Stimulated activated CD4-positive, alpha-beta T cell treated with anti-CD3 and anti-CD28 coated beads, Interleukin-4, amount 100 ng/mL, for 1 hour (primary cell): ENCODE measurements around the gene THSD7B.
"Not testable (repeated sequence)": the region's sequence is repeated elsewhere in the genome, so short reads cannot be mapped to it uniquely, and the experiment has no call there.

Experiments used
- DNase-seq: peaks from one replicate; pipeline ENCODE4 v3.0.0-alpha.2; 2020

The THSD7B gene

GRCh38 chr2:136765256-136766072 is at the start of gene THSD7B:
Gene THSD7B (plus strand): TSS chr2:136765545. CDS start chr2:136882179, 116,634 bp downstream.
- no peak for DNase-seq

- DNase-seq = no peak
Observed at GRCh38 chr2:136718273-136718672, 47.1 kb upstream of the THSD7B start.

- DNase-seq = no peak
Observed at GRCh38 chr2:136727973-136728699, 37.2 kb upstream of the THSD7B start.

GRCh38 chr2:136736236-136736635 is 29.1 kb upstream of the THSD7B start:
- DNase-seq = no peak

- DNase-seq = no peak
Observed at GRCh38 chr2:136738044-136738443, 27.3 kb upstream of the THSD7B start.

- DNase-seq = no peak
Observed at GRCh38 chr2:136741471-136741870, 23.9 kb upstream of the THSD7B start.

- DNase-seq = no peak
Observed at GRCh38 chr2:136750065-136750464, 15.3 kb upstream of the THSD7B start.

- no peak for DNase-seq
Observed at GRCh38 chr2:136751406-136751805, 13.9 kb upstream of the THSD7B start.

GRCh38 chr2:136758504-136758903 is 6.8 kb upstream of the THSD7B start:
- not testable (repeated sequence) for DNase-seq

- DNase-seq = no peak
Observed at GRCh38 chr2:136764452-136765255, 691 bp upstream of the THSD7B start.

- no peak for DNase-seq
Observed at GRCh38 chr2:136766073-136766404, 694 bp downstream of the THSD7B start.

- no peak for DNase-seq
Observed at GRCh38 chr2:136767030-136767429, 1.7 kb downstream of the THSD7B start.

GRCh38 chr2:136769871-136770270 is 4.5 kb downstream of the THSD7B start:
- DNase-seq = no peak

GRCh38 chr2:136770384-136770783 is 5.0 kb downstream of the THSD7B start:
- DNase-seq = no peak

GRCh38 chr2:136777391-136777790 is 12.0 kb downstream of the THSD7B start:
- no peak for DNase-seq

GRCh38 chr2:136783856-136784255 is 18.5 kb downstream of the THSD7B start:
- DNase-seq = no peak

GRCh38 chr2:136785215-136785614 is 19.9 kb downstream of the THSD7B start:
- DNase-seq = no peak

- DNase-seq = no peak
Observed at GRCh38 chr2:136787970-136788369, 22.6 kb downstream of the THSD7B start.

GRCh38 chr2:136796339-136796738 is 31.0 kb downstream of the THSD7B start:
- no peak for DNase-seq

- no peak for DNase-seq
Observed at GRCh38 chr2:136798766-136799165, 33.4 kb downstream of the THSD7B start.

GRCh38 chr2:136801661-136802060 is 36.3 kb downstream of the THSD7B start:
- DNase-seq = no peak

- DNase-seq = no peak
Observed at GRCh38 chr2:136809998-136810397, 44.7 kb downstream of the THSD7B start.

GRCh38 chr2:136818839-136819238 is 53.5 kb downstream of the THSD7B start:
- no peak for DNase-seq

GRCh38 chr2:136823291-136823690 is 57.9 kb downstream of the THSD7B start:
- DNase-seq = no peak
